GM18951 (cell line): ENCODE data around the gene TIGAR.

ENCODE experiments used
- POLR2A ChIP-seq: IDR thresholded peaks from 4 replicates; pipeline ENCODE4 v1.6.1; 2011; ENCODE audit warnings: mild to moderate bottlenecking; ENCODE audit not compliant: insufficient read length, insufficient read depth; ENCODE audit errors: extremely low read depth
- in situ Hi-C: fragments of 300-500 bp; cut with MboI; formaldehyde crosslinking; loops from one replicate; pipeline ENCODE4 v1.12.0; 2022; ENCODE audit warnings: low sequenced_read_pairs, mixed read lengths, inconsistent platforms; ENCODE audit not compliant: unreplicated experiment

Gene TIGAR

DNA sequence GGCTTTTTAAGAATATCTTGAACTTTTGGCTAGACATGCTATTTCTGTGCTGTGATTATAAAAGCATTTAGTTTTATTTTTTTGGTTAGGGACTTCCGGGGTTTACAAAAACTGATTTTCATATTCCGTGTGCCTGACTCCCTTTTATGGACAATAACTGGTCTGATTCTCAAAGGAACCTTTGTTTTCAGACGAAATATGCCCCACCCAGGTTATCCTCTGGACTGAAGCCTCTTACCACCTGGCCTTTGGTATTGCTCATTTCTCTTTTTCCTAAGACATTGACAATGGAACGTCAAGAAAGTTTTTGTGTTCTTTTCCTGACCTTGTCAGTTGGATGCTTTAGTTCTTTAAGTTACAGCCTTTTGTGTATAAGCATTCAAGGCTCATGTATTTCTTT is 10.8 kb downstream of the TIGAR start:
- in situ Hi-C loops = no loop called here
- no peak for TF ChIP-seq POLR2A

DNA sequence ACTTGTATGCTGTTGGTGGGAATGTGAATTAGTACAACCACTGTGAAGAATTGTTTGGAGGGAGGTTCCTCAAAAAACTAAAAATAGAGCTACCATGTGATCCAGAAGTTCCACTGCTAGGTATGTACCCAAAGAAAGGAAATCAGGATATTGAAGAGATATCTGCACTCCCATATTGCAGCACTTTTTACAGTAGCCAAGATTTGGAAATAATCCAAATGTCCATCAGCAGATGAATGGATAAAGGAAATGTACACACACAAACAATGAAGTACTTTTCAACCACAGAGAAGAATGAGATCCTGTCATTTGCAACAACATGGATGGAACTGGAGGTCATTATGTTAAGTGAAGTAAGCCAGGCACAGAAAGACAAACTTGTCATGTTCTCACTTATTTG is 25.9 kb downstream of the TIGAR start:
- no peak for TF ChIP-seq POLR2A
- in situ Hi-C loops = no loop called here

DNA sequence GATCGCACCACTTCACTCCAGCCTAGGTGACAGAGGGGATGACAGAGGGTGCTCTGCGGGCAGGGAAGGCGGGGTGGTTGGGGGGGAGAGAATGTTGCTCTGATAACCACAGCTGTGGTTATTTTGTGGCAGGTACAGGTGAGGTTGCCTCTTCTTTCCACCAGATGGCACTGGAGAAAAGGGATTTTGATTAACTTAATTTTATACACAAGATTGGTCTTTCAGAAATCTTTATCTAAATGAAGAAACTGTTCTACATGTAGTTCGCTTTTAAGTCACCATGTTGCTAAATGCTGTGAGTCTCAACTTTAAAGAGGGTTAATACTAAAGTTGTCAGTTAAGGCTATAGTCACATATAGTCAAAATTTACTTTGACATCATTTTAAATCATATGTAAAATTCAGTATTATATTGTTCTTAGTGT is 32.8 kb downstream of the TIGAR start:
- TF ChIP-seq POLR2A = no peak
- in situ Hi-C loops = no loop called here

DNA sequence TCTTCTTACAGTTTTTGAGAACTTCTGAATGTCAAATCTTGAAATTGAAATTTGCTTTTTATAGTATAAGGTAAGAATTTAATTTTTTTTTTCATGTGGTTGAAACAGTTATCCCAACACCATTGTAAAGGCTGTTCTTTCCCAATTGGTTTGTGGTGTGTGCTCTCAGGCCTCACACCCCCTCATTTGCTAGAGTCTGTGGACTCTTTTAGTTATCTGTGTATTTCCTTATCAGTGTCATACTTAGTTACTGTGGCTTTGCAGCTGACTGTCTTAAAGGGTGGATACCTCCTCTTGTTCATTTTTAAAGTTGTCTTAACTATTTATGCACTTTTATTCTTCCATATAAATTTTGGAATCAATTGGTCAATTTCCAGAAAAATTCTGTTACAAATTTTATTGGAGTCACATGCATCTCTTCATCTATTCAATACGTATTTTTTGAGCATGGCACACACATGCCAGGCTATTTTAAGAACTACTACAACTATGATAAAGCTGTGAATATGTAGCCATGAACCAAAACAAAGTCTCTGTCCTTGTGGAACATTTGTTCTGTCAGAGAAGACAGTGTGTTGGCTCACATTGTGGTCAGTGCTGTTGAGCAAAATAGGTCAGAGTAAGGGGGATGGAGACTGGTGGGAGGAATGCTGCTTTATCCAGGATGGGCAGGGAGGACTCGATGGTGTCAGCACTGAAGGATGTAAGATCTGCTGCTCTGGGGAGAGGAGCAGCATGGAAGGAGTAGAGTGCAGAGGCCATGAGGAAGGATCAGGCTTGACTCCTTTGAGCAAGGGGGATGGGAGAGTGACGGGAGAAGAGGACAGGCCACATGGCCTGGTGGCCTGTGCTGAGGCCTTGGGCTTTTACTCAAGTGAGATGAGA is 34.4 kb downstream of the TIGAR start:
- in situ Hi-C loops = no loop called here
- TF ChIP-seq POLR2A = no peak

DNA sequence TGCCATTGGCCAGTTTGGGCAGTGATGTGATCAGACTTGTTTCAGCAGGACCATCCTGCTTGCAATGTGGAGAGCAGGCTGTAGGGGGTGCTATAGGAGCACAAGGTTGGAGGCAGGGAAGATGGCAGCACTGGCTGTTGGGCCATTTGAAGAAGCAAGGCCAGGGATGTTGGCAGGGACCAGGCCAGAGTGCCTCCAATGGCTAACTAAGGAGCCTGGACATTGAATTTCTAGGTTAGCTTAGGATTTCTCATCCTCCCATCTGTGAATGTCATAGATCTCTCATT is 35.0 kb downstream of the TIGAR start:
- in situ Hi-C loops = no loop called here
- no peak for TF ChIP-seq POLR2A

DNA sequence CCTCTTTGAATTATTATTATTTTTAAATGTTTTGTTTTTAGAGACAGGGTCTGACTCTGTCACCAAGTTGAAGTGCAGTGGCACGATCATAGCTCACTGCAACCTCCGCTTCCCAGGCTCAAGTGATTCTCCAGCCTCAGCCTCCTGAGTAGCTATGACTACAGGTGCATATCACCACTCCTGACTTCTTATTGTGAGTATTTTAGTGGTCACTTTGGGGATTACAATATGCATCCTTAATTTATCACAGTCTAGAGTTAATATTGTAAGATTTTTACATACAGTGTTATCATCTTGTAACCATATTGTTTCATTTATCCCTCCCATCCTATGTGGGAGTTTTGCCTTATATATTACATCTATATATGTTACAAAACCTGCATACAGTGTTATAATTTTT is 45.1 kb downstream of the TIGAR start:
- TF ChIP-seq POLR2A = no peak
- in situ Hi-C loops = no loop called here

DNA sequence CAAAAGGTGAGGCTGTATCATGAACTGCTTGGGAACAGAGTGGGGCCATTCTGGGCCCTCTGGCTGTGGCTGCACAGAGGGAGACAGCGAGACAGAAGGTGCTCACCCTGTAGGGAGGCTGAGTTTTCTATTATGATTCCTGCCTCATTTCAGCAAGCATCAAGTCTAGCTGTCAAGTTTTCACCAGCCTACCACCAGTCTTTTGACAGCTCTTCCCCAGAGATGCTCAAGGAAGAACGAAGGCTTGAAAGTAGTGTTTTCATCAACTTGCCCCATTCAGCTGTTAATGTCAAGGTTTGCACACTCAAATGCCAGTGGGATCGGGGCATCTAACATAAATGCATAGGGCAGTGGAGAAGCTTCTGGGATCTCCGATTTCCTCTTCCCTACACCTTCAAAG is 48.5 kb downstream of the TIGAR start:
- no peak for TF ChIP-seq POLR2A
- in situ Hi-C loops = no loop called here

DNA sequence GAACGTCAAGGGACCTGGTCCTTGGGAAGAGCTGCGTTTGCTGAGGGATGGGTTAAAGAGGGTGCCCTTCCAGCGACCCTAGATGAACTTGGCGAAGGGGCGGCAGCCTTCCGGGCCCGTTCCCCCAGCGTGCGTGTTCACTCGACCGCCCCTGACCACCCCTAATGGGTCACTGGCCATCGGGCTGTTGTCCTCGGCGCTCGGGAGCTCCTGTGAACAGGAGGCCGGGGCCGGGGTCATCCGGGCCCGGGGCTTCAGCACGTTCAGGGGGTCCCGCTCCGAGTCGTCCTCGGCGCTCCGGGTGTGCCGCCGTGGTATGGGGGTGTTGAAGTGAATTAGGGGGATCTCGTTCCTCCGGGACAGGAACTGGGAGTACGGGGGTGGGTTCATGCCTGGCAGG is 49.3 kb downstream of the TIGAR start:
- TF ChIP-seq POLR2A = no peak
- in situ Hi-C loops = no loop called here

DNA sequence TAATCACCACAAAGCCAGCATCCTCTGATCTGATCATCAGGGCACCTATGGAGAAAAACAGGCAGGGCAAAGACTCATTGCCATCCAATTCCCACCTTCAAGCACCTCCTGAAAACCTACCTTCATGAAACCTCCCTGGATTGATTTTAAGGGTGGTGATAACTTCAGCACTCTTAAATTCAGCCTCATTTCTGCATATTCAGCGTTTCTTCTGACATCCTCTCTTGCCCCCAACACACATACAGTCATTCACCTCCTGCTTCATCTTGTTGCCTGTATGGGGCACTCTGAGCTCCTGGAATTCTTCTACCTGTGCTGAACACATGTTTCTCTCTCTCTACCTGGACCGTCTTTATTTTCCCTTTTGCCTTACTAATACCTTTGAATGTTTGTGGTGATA is 51.6 kb downstream of the TIGAR start:
- in situ Hi-C loops = no loop called here
- TF ChIP-seq POLR2A = no peak

DNA sequence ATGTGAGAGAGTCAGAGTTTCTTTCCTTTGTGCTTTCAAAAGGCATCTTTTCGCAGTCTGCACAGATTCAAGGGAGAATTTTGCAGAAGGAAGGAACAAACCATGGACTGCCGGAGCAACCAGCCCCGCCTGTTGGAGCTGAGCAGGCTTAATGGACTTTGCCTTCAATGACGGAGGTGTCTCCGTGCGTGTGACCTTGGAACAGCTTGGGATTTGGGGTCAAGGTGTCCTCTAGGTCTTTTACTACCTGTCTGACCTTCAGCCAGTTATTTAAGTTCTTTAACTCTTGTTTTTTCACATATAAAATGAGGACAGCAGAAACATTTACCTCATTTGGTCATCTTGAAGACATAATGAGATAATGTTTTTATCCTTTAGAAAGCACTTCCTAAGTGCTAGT is 54.4 kb downstream of the TIGAR start:
- in situ Hi-C loops = no loop called here
- TF ChIP-seq POLR2A = no peak

DNA sequence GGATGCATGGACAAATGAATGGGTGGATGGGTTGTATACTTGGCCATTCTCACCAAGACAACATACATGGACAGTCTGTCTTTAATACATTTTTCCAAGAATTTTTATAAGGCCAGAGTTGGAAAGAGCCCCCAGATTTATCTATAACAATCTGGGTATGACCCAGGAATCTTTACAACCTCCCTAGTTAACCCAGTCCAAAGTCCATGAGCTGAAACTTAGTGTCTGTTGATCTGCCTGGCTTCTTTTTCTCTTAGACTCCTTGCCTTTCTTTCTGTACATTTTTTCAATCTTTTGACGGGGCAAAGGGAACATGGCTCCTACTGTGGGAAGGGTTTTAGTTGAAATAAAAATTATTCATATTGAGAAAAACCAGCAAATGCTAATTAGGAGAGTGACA is 57.8 kb downstream of the TIGAR start:
- in situ Hi-C loops = no loop called here
- TF ChIP-seq POLR2A = no peak

DNA sequence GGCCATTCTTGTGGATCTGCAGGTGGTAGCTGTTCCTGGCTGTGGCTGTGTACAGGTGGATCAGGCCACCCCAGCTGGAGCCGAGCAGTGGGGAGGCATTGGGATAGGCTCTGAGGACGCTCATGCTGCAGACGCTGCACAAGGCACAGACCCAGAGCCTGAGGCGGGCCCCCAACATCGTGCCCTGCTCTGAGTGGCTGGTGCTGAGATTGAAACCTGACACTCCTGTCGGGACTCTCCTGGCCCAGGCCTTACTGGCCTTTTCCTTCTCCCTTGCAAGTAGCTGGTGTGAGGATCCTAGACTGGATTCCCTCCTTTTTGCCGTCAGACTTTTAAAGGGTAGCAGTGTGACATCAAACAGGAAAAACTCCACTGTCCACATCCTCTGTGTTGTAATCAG is 58.4 kb downstream of the TIGAR start, which contains the start of gene FGF23:
Gene FGF23, minus strand, starts transcription at position 308 of the 400 bp plus-strand sequence. Its CDS starts 130 bp downstream, at position 178.
- in situ Hi-C loops = no loop called here

DNA sequence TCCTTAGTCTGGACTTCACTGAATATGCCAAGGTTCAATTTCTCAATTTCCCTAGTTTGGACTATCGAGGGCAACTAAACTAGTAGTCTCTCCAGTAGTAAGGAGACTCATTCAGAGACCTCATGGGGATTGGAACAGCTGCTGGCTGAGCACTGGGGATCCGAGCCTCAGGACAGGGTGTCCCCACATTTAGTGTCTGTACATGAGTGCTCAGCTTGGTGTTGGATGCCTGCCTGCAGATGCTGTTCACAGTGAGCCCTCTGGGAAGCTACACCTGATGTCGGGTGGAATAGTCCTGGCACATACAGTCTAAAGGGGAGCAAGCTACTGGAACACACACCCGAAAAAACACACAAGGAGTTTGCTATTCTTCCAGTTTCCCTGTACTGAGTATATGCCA is 59.3 kb downstream of the TIGAR start:
- in situ Hi-C loops = no loop called here
- TF ChIP-seq POLR2A = no peak

More for the DNA sequence above, 58.4 kb downstream of the TIGAR start, which contains the start of gene FGF23:
- TF ChIP-seq POLR2A = no peak

DNA sequence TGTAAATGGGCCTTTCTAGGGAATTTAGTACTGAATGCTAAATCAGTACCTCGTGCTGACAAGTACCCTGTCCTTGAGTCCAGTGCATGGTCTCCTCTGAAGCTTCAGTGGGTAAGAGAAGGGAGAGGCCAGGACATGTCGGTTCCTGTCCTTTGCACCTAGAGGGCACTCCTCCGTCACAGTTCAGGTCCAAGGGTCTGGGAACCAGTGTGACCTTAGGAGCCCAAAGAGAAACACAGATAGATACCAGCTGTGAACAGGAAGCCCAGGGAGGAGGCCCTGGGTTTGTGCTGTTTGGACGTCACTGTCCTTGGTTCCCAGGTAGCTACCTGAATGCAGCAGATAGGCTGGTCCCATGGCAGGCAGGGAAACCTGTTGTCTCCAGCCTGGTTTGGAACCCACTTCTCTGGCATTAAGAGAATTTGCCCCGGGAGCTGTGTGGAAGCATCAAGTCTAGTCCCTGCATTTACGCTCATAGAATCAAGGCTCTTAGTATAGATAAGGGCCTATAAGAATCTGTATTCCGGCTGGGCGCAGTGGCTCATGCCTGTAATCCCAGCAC is 62.4 kb downstream of the TIGAR start:
- in situ Hi-C loops = no loop called here
- TF ChIP-seq POLR2A = no peak
